Vagina (tissue), 2 donors: ENCODE data around the gene ILK.

ENCODE experiments used
- POLR2AphosphoS5 ChIP-seq, 2 donors: sonication (generic); formaldehyde crosslinking; IDR thresholded peaks; one replicate each; pipeline ENCODE4 v1.9.0; 2017; ENCODE audit warnings: antibody characterized with exemption in 2 of 2, mild to moderate bottlenecking in 2 of 2, low read depth in 1 of 2; ENCODE audit not compliant: insufficient read depth in 1 of 2
- TF ChIP-seq, protein P1 (sequence below), 3 experiments: fragments of 450-650 bp in 2 of 3; fragments of 200-600 bp in 1 of 3; sonication (generic) in 1 of 3; IDR thresholded peaks; one replicate each; pipeline ENCODE4 v1.5.1; 2017 to 2019; ENCODE audit warnings: antibody characterized with exemption in 3 of 3, mild to moderate bottlenecking in 2 of 3, moderate library complexity in 2 of 3

DNA sequence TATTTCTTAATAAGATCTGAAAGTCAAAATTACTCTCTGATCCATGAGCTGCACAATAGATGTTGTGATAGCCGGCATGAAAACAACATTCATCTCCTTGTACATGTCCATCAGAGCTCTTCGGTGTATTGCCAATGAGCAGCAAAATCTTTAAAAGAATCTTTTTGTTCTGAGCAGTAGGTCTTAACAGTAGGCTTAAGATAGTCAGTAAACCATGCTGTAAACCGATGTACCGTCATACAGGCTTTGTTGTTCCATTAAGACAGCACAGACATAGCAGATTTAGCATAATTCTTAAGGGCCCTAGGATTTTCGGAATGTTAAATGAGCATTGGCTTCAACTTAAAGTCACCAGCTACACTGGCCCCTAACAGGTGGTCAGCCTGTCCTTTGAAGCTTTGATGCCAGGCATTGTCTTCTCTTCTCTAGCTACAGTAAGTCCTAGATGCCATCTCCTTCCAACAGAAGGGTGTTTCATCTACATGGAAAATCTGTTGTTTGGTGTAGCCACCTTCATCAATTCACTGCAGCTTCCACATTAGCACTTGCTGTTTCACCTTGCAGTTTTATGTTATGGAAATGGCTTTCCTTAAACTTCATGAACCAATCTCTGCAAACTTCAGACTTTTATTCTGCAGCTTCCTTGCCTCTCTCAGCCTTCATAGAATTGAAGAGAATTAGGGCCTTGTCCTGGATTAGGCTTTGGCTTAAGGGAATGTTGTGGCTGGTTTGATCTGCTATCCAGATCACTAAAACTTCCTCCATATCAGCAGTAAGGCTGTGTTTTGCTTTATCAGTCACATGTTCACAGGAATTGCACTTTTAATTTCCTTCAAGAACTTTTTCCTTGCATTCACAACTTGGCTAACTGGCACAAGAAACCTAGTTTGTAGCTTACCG lies 28.5 kb upstream of the ILK start:
- TF ChIP-seq POLR2AphosphoS5 (IDR thresholded peaks at IDR 0.05; ENCODE audit: insufficient read depth in 1 of 2, low read depth in 1 of 2): no peak
- TF ChIP-seq, protein P1, sequence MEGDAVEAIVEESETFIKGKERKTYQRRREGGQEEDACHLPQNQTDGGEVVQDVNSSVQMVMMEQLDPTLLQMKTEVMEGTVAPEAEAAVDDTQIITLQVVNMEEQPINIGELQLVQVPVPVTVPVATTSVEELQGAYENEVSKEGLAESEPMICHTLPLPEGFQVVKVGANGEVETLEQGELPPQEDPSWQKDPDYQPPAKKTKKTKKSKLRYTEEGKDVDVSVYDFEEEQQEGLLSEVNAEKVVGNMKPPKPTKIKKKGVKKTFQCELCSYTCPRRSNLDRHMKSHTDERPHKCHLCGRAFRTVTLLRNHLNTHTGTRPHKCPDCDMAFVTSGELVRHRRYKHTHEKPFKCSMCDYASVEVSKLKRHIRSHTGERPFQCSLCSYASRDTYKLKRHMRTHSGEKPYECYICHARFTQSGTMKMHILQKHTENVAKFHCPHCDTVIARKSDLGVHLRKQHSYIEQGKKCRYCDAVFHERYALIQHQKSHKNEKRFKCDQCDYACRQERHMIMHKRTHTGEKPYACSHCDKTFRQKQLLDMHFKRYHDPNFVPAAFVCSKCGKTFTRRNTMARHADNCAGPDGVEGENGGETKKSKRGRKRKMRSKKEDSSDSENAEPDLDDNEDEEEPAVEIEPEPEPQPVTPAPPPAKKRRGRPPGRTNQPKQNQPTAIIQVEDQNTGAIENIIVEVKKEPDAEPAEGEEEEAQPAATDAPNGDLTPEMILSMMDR (IDR thresholded peaks at IDR 0.05): no peak
